CD4-positive, alpha-beta T cell treated with Interleukin-12 subunit alpha and Interleukin-12 subunit beta, for 1 hour (primary cell): ENCODE results near the gene VIPR1.

Experiments used
- DNase-seq: peaks from one replicate; pipeline ENCODE4 v3.0.0-alpha.2; 2020

VIPR1 gene

DNA sequence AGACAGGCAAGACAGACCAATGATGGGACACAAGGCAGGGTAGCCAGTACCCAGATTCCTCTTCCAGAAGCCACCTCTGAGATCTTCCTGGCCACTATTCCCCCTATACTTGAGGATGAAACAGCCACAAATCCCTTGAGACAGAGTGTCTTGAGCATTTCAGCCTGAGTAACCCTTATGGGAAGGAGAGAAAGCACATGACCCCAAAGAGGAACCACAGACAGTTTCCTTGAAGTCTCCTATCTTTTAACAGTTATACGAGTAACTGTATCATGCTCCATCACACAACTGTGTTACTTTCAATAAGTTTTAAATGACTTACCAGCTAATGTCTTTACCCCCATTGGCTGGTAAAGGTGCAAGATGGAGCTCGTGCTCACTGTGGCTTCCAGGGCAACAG lies 9.3 kb downstream of the VIPR1 start:
- DNase-seq: no peak

DNA sequence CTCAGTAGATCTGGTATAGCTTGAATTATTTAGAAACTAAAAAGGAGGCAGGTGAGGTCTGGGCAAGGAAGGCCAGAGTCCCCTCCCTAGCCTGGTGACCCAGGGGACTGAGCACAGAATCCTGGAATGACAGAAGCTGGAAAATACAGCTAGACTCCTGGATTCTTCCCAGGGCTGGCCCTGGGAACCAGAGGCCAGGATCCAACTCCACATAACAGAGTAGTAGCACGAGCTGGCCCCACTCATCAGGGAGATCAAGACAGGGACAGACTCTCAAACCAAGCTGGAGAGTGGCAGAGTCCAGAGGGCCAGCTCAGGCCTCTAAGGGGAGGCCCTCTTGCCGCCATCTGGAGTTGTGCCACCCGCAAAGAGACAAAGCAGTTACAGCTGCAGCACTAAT lies 10.7 kb downstream of the VIPR1 start:
- no peak for DNase-seq

DNA sequence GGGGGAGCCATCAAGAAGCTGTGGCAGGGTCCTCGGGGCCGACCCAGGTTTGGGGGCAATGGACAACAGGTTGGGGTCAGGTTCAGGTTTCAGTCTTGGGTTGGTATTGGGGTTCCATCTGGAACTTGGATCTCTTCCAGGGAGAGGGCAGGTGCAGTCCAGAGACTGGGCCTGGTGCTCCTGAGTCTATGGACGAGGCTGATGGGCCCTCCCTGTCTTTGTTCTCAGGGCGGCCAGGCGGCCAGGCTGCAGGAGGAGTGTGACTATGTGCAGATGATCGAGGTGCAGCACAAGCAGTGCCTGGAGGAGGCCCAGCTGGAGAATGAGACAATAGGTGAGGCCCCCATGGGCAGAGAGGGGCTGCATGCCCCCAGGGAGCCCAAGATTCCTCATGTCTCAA lies 11.1 kb downstream of the VIPR1 start:
- no peak for DNase-seq

DNA sequence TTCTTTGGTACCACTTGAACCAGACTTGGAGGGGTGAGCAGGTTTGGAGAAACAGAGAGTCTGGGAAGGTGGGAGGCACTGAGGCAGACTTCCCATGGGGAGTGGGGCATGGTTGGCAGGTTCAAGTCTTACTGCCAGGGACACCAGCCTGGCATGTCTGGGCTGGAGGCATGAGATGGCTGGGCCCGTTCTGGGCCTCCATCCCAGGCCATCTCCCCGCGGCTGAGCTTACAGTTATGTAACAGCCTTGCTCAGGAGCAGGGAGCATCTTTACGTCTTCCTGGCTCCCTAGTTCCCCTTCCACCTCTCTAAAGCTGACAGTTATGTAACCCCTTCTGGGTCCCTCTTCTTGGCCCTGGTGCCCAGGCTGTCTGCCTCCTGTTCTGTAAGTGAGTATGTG lies 12.4 kb downstream of the VIPR1 start:
- DNase-seq: no peak

DNA sequence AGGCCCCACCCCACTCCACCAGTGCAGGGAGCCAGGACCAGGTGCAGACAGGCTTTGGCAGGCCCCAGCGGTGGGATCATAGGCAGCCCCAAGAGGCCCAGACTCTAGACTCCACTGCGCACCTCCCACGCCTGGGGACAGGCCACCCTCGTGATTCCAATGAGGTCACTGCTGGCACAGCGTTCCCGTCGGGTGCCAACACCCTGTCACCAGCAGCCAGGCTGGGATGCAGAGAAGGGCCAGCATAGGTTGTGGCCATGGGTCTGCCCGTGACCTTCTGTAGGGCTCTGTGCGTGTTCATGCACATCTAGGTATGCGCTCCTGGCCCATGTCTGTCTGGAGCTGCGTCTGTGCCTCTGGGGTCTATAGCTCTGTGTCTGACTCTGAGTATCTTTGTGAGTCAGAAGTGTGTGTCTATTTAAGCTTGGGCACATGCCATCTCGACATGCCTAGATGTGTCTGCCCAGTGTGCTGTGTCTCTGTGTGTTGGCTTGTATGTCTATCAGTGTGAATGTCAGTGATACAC lies 13.0 kb downstream of the VIPR1 start:
- no peak for DNase-seq

DNA sequence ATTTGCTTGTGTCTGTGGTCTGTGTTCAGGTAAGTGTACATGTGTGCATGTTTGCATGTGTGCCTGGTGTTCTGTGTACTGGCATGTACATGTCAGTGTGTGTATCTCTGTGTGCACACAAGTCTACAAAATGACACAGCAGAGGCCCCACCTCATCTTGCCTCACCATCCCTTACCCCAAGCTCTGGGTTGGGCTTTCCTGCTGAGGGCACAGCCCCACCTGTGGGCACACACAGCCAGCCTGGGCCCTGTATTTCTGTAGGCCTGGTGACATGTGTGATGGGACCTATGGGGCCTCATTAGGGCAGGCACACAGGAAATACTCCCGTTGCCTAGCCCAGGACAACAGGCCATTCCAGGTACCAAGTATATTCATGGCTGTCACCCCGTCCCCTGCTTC lies 13.5 kb downstream of the VIPR1 start:
- no peak for DNase-seq

DNA sequence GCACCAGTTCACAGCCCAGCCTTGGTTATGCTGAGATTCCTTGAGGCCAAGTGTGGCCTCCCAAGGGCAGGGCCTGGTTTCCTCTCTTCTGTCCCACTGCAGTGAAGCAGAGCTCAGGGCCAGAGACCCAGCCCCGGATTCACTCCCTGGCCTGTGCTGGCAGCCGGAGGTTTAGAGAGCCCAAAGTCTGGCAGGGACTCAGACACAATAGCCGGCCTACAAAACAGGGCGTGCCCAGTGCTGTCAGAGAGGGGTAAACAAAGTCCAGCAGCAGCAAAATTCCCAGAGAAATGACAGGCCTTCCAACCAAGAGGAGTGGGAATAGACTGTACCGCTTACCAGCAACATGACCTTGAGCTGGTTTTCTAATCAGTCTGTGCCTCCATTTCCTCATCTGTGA lies 14.0 kb downstream of the VIPR1 start:
- no peak for DNase-seq

DNA sequence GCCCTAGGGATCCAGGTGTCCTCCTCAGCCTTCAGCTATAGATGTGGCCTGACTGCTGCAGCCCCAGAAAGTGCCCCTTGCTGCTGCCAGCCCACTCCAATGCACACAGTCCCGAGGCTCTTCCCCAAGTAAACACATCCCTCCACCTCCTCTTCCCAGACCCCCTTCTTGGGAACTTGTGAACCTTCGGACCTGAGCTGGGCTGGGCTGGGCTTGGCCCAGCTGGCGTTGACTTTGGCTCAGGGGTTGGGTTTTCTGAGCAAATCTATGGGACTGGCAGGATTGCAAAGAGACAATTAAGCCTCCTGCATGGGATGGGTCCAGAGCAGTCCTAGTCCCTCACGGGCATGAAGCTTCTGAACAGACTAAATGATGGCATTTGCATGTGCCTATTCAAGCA lies 14.7 kb downstream of the VIPR1 start:
- DNase-seq: no peak

DNA sequence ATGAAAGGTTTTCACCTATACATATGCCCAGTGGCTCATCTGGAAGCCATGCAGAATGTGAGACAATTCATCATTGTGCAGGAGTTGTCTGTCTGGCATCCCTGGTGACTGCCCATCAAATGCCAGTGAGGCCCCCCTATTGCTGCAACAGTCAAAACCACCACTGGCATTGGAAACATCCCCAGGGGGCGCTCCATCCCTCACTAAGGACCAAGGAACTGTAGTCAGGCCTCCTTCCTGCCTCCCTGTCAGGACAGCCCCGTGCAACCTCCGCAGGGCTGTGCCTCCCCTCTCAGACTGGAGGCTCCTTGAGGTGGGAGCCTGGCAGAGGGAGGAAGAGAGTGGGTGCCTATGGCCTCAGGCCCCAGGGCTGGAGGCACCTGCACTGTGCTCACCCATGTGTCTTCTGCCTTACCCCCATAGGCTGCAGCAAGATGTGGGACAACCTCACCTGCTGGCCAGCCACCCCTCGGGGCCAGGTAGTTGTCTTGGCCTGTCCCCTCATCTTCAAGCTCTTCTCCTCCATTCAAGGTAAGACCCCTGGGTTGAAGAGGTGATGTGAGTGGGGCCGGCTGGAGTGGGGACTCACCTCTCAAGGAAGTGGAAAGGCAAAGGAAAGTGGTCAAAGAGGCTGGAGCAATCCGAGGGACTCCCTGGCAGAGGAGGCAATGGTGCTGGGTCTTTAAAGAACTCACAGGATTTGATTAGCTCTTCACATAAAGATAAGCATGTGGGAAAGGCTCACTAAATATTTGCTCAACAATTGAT lies 16.5 kb downstream of the VIPR1 start:
- DNase-seq: peak; percentile 68

DNA sequence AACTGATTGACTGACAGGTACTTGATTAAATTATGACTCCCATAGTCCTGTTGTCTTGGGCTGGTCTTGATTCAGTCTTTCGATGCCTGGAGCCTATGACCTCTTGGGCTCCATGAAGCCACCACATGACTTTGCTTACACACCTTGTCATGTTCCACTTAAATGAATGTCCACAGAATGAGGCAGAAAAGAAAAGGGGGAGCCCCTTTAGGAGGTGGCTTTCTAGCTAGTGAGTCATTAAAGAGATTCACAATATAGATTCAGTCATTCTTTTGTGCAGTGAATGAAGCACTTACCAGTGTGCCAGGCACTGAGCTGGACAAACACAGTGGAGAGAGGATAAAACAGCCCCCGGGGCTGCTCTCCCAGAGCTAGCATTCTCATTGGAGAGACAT lies 17.1 kb downstream of the VIPR1 start:
- DNase-seq: no peak

DNA sequence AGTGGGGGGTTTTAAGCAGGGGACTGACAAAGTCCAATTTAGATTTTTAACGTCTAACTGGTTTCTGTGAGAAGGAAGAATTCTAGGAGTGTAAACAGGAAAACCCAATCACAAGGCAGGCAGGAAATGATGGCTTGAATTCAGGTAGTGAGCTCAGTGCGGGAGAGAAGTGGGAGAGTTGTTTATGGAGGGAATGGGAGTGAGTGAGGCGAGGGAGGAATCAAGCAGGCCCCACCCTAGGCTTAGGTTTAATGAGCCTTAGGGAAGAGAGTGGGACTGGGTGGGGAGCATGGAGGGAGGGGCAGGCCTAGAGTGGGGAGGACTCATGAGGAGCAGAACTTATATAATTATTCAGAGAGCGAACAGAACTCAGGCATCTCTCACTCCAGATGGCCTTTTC lies 17.9 kb downstream of the VIPR1 start:
- DNase-seq: no peak

DNA sequence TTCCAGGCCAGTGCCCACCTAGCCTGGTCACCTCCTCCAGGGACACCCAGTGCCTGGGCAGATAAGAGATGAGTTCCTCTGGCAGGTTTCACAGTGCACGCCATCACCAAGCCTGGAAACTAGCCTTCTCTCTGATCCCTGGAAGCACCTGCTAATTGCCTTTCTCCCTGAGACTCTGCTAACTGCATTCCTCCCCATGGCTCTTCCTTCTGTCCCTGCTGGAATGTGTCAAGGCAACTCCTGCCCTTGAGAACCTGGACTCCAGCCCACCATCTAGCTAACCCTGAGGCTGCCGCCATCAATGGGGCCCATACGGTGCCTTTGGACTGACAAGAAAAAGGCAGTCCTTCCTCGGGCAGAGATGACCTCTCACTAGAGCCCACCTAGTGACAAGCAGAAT lies 18.5 kb downstream of the VIPR1 start:
- no peak for DNase-seq

DNA sequence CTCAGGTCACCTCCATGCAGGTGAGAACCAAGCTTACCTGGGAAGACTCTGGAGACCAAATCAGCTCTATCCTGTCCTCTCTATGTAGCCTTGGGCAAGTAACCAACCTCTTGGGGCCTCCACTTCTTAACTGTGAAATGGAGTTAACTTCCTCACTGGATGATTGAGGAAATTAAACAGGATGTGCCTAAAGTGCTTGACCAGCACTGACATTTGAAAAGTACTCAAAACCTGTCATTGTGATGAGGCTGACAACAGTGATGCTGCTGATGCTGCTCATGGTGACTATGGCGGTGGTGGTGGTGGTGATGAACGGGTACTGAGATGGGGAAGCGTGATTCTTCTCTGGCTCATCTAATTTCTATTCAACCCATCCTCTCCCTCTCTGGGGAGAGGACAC lies 22.3 kb downstream of the VIPR1 start:
- no peak for DNase-seq

DNA sequence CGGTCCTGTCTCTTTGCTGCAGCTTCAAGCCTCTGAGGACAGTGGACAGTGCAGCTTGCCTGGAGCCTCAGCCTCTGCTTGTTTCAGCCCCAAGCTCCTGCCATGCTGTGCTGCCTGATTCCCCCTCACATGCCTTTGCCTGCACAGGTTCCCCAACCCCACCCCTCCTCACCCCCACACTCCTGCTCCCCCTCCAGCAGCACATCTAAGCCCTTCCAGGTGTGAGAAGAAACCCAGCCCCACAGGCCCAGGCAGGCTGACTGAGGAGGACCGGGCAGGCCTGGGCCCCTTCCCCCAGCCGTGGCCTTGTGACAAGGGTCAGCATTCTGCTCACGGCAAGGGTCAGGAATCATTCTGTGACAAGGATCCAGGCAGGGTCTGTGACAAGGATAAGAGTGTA lies 22.8 kb downstream of the VIPR1 start:
- no peak for DNase-seq

DNA sequence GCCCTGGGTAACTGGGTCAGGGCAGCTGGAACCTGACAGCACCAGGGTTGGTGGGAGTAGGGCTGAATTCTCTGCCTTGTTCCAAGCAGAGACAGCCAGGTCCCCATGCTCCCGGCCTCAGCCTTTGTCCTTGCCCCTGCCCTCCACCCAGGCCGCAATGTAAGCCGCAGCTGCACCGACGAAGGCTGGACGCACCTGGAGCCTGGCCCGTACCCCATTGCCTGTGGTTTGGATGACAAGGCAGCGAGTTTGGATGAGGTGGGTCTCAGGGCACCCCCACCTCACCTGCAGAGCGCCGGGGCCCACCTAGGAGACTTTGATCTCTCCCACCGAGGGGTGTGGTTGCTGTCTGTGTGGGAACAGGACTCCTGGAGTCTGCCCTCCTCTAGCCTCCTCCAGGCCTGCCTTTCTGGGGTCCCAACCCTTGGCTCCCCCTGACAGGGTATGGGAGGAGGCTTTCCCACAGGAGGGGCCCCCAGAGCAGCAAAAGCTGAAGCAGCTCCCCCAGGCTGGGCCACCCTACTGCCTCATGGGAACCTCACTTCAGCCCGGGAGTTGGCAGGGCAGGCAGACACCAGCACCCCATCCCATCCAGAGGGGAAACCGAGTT lies 23.4 kb downstream of the VIPR1 start:
- DNase-seq: no peak

DNA sequence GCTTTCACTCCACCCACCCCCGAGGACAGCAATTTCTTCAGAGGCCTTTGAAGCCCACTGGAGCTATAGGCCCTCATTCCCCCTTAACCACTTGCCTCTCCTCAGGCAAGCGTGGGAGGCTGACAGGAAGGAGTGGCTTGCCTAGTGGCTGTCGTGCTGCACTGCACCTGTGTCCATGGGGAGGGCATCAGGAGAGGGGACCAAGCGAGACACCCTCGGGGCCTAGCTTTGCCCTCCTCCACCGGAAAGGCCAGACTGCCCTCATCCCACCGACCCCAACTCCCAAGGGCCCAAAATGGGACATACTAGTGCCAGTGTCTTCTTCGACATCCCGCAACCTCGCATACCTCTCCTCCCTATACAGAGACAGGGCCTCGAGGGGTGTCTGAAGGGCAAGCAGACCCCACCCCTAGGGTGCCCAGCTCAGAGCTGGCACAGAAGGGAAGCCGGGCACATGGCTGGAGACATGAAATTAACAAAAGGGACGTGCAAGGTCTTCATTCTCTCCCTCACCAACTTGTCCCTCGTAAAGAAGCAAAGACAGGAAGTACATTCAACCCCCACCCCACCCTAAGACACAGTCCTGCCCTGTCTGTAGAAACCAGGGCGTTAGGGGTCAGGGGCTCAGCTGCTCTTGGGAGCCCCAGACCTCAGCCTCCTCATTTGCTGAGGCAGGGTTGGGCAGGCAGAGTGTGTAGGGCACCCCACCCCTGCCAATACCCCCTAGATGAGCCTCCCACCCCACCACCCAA lies 24.3 kb downstream of the VIPR1 start:
- peak; percentile 57 for DNase-seq

DNA sequence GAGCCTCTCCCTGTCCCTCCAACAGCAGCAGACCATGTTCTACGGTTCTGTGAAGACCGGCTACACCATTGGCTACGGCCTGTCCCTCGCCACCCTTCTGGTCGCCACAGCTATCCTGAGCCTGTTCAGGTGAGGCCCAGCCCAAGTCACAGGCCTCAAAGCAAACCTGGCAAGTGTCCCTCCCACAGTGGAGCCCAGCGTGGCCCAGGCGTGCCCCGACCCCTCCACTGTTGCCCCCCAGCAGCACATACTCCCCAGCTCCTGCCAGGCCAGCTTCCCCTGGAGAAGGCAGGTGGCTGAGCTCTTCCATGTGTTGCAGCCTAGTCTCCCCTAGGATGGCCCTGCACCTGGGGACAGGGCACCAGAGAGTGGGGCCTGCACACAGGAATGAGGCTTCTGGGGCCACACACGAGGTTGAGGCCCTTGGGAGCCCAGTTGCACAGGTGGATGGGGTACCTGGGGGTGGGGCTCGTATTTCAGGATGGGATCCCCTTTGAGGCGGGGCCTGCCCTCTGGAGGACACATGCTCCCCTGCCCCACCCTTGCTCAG lies 25.0 kb downstream of the VIPR1 start:
- no peak for DNase-seq

DNA sequence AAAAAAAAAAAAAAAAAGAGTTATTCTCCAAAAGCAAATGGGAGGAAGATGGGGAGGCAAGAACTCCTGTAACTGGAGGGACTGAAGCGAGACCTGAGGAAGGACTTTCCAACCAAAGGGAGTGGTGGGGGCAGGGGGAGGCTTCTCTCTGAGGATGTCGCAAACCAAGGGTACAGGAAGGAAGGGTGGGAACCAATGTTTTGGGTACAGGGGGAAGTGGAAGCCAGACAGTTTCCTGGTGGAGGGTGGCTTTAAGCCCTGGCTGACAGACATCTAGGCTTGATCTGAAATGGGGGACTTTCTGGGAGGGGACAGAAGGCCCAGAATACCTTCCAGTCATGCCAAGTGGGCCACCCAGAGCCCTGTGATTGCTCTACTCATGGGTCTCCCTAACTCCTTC lies 27.0 kb downstream of the VIPR1 start:
- peak; percentile 55 for DNase-seq

DNA sequence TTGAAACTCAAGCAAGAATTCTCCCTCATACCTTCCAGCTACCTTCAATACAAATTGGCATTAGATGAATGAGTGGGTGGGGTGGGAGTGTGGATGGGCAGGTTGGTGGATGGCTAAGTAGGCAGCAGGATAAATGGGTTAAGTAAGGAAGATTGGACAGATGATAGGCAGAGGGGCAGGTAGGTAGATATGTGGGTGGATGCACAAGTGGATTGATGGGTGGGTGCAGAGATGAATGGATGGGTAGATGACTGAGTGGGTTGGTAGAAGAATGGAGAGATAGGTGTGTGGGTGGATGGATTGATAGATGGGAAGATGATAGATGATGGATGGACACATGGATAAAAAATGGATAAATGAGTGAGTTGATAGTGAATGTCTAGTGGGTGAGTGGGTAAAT lies 27.6 kb downstream of the VIPR1 start:
- DNase-seq: no peak

DNA sequence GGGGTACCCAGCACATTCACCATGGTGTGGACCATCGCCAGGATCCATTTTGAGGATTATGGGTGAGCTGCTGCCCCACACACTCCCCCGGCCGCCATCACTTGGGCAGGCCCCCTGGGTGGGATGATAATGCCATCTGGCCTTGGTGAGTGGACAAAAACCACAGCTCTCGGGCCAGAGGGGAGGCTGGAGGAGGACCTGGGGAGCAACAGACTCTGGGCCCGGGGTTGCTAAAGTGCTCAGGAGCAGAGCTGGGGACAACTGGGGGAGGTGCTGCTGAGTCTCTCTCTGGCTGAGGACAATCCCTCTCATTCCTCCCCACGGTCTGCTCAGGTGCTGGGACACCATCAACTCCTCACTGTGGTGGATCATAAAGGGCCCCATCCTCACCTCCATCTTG lies 29.0 kb downstream of the VIPR1 start:
- DNase-seq: no peak

DNA sequence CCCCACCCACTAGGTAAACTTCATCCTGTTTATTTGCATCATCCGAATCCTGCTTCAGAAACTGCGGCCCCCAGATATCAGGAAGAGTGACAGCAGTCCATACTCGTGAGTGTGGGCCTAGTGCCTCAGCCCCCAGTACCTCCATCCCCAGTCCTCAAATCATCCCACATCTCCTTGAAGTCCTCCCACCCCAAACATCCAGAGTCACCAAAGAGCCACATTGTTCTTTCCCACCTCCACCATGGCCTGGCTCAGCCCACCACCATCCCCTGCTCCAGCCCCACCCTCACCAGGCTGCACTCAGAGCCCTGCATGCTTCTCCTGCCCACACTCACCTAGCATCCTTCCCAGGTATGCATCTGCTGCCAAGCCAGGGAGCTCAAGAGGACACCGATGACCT lies 29.8 kb downstream of the VIPR1 start:
- no peak for DNase-seq

DNA sequence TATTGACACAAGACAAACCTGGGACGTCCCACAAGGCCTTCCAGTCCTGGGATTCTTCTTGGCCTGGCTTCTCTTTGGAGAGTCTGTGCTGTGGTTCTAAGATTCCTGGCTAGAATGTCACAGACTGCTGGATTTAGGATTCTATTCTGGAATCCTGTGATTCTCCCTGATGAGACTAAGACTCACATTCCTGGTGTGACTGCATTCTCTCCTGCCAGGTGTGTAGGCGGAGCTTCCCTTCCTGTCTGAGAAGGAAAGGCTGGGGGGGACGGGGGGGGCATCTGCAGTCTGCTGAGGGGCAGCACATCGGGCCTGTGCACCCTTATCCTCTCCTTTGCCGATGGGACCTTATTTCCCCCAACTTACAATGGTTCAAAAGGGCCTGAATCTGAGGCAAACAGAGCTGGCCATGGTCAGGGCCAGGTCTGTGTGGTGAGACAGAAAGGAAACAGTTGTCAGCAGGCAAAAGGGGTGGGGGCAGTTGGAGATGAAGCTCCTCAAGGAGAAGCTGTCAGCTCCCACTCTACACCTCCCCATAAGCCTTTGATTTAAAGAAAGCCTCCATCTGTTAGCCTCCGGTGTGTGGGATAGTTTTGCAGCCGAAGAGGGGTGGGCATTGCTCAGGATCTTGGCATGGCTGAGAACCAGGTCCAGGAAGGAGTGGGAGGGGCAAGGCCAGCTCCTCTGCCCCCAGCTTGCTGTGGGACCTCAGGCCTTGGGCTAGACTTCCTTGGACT lies 30.9 kb downstream of the VIPR1 start:
- DNase-seq: no peak
